Raji (cell line): ENCODE results near the gene PILRA.

Experiments used
- POLR2A ChIP-seq: IDR thresholded peaks from 2 replicates; pipeline ENCODE4 v1.6.1; 2011; ENCODE audit warnings: low read depth, low read length, control low read depth; ENCODE audit not compliant: insufficient read depth

Gene PILRA

GRCh38 chr7:100407285-100408180, 34.2 kb downstream of the PILRA start:
- TF ChIP-seq POLR2A = no peak

GRCh38 chr7:100411101-100411500, 37.8 kb downstream of the PILRA start:
- no peak for TF ChIP-seq POLR2A

GRCh38 chr7:100413346-100413745, 40.1 kb downstream of the PILRA start:
- TF ChIP-seq POLR2A = no peak

GRCh38 chr7:100413889-100414288, 40.6 kb downstream of the PILRA start:
- no peak for TF ChIP-seq POLR2A

- TF ChIP-seq POLR2A = no peak
These were observed 42.2 kb downstream of the PILRA start for GRCh38 chr7:100415448-100415847.

- TF ChIP-seq POLR2A = no peak
These were observed 45.8 kb downstream of the PILRA start for GRCh38 chr7:100418930-100419659.

GRCh38 chr7:100419660-100420226, 46.5 kb downstream of the PILRA start:
- no peak for TF ChIP-seq POLR2A

- no peak for TF ChIP-seq POLR2A
These were observed 50.0 kb downstream of the PILRA start for GRCh38 chr7:100423315-100423714.

- TF ChIP-seq POLR2A = no peak
These were observed 52.1 kb downstream of the PILRA start for GRCh38 chr7:100425347-100425746.

GRCh38 chr7:100426516-100426915, 53.2 kb downstream of the PILRA start:
- no peak for TF ChIP-seq POLR2A

GRCh38 chr7:100427762-100428198, 54.5 kb downstream of the PILRA start:
- TF ChIP-seq POLR2A = no peak

GRCh38 chr7:100428199-100428966, 55.1 kb downstream of the PILRA start, which contains the start of gene ZCWPW1:
Gene ZCWPW1, minus strand, starts transcription at chr7:100428703. Its CDS starts 8,054 bp downstream, at chr7:100420649.
- TF ChIP-seq POLR2A = peak; percentile 96

- peak; percentile 72 for TF ChIP-seq POLR2A
These were observed 55.8 kb downstream of the PILRA start for GRCh38 chr7:100428967-100429636.
